Right hindlimb (tissue), 1 donor: ENCODE results near the gene PHF12.
"Not testable (repeated sequence)": the region's sequence is repeated elsewhere in the genome, so short reads cannot be mapped to it uniquely, and the experiment has no call there.

Experiments
- DNase-seq: peaks from one replicate; pipeline ENCODE4 v3.0.0-alpha.2; 2018

Gene PHF12

DNA sequence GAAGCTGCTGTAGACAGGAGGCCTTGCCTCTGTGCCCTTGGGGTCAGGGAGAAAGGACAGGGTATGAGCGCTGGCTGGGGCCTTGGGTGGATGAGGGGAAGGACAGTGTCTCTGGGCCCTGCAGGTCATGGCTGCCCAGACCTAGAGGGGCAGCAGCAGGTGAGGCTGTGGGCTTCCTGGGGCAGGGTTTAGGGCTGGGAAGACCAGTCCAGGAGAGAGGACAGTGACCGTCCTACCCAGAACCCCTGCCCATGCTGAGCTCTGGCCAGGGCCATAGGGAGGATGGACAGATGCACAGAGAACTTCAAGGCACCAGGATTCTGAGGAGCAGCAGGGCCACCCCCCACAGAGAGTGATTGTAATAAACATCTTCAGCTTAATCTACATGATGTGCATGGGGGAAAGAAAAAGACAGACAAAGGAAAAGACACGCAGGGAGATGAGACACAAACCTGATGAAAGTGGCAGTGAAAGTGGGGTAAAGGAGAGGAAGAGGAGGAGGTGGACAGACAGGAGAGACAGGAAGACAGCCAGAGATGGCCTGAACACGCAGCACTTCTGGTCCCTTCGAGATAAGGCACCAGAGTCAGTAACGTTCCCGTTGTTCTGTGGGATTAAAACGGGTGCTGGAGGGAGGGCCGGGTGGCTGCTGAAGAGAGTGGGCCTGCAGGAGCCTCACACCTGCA, 71.3 kb downstream of the PHF12 start:
- no peak for DNase-seq

DNA sequence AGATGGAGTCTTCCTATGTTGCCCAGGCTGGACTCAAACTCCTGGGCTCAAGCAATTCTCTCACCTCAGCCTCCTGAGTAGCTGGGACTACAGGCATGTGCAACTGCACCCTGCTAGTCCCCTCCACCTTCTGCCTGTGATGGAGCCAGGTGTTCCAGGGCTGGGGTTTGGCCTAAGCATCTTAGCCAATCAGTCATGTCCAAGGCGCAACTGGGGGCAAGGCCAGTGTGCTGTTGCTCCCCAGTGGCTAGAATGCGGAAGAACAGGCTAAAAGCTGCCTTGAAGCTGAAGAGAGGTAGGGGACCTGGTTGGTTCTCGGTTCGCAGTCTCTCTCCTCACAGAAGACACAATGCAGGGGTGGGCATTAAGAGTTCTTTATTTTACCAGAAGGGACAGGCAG, 72.3 kb downstream of the PHF12 start:
- no peak for DNase-seq

DNA sequence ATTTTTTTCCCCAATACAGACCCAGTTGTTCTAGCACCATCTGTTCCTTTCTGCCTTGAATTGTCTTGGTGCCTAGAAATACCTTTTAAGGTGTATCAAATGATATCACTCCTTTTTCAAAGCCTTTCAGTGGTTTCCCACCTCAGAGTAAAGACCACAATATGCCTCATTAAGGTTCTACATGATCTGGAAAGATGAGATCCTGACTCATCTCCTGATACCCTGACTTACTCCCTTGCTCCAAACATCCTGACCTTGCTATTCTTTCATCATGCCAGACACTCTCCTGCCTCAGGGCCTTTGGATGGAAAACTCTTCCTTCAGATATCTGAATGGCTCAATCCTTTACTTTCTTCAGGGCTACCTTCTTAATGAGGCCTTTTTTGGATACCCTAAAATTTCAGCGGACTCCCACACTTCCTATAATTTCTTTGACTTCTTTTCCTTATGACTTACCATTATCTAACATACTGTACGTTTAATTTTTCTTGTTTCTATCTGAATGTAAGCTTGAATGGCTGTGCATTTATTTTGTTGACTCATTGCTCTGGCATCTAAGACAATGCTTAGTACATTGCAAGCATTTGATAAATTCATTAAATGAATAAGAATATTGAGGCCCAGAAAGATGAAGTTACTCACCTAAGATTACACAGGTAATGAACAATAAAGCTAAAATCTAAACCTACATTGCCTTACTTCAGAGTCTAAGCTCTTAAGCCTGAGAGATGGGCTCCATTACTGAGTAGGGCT, 73.0 kb downstream of the PHF12 start:
- DNase-seq, result no peak

DNA sequence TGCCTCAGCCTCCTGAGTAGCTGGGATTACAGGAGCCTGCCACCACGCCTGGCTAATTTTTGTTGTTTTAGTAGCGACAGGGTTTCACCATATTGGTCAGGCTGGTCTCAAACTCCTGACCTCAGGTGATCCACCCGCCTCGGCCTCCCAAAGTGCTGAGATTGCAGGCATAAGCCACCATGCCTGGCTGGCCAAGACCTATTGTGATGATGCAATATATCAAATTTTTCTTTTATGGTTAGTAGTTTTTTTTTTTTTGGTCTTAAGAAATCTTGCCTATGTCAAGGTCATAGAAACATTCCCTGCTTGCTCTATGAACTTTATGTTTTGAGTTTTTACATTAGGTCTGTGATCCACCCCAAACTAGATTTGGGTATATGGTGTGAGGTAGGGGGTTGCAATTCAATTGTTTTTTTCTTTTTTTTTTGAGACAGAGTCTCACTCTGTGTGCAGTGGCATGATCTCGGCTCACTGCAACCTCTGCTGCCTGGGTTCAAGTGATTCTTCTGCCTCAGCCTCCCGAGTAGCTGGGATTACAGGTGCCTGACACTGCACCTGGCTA, 74.1 kb downstream of the PHF12 start:
- not testable (repeated sequence) for DNase-seq

DNA sequence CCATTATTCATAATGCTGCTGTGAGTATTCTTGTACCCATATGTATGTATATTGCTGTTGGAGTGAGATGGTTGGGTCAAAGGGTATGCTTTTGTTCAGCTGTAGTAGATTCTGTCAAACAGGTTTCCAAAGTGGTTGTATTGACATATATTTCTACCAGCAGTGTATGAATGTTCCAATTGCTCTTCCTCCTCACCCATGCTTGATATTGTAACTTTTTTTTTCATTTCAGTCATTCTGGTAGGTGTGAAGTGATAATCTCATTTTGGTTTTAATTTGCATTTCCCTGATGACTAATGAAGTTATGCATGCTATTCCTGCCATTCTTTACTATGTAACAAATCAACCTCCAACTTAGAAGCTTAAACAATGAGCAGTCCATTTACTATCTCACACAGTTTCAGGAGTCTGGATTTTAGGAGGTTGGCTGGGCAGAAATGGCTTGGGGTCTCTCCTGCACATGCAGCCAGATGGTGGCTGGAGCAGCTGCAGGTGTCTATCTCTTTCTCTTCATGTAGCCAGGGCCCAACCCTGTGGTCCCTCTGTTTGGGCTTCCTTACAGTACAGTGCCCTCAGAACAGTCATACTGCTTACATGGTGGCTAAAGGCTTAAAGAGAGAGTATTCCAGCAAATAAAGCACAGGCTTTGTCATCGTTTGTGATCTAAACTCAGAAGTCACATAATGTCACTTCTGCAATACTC, 75.3 kb downstream of the PHF12 start:
- DNase-seq, result no peak

DNA sequence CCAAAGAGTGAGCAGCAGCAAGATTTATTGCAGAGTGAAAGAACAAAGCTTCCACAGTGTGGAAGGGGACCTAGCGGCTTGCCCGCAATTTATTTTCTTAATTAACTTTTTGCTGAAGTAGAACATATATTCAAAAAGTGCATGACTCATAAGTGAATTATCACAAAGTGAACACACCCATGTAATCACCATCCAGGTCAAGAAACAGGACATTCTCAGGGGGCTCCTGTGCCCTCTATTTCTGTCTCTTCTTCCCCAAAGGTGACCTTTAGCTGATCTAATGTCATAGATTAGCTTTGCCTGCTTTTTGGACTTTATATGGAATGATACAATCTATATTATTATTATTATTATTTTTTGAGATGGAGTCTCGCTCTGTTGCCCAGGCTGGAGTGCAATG, 76.6 kb downstream of the PHF12 start:
- no peak for DNase-seq

DNA sequence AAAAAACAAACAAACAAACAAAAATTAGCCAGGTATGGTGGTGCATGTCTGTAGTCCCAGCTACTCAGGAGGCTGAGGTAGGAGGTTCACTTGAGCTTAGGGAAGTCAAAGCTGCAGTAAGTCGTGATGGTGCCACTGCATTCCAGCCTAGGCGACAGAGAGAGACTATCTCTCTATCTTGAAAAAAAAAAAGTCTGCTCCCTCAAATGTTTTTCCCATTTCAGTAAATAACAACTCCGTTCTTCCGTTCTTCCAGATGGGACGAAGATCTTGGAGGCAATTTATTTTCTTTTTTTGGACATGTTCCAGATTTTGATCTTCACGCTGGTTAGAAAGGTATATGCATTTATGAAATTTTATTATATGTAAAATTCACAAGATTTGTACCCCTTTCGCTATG, 77.5 kb downstream of the PHF12 start:
- no peak for DNase-seq

DNA sequence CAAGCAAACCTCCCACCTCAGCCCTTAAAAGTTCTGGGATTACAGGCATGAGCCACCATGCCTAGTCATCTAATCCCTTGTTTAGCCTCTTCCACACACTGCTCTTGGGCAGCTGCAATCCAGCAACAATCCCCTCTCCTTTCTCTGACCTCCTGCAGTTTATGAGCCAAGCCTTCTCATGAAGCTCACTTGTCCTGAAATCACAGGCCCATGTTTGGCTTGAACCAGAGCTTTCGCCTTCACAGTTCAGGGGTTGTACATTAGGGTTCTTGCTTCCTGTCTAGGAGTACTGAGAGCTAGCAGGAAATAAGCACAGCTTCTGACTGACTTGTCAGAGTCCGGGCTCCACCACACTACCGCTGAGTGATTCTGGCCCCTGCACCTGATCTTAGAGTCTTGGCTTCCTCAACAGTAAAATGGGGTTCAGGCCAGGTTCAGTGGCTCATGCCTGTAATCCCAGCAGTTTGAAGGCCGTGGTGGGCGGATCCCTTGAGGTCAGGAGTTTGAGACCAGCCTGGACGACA, 80.2 kb downstream of the PHF12 start:
- DNase-seq, result no peak

DNA sequence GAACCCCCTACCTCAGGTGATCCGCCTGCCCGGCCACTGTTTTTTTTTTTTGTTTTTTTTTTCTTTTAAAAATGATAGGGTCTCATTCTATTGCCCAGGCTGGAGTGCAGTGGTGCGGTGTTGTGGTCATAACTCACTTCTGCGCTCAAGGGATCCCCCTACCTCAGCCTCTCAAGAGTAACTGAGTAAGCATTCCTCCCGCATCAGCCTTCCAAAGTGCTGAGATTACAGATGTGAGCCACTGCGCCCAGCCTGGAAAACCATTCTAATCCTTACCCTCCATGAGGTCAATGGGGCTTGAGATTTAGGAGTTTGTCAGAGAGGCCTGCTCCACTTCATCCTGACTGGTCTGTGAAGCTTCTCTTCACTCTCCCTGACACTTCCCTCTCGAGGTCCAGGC, 84.0 kb downstream of the PHF12 start:
- no peak for DNase-seq

DNA sequence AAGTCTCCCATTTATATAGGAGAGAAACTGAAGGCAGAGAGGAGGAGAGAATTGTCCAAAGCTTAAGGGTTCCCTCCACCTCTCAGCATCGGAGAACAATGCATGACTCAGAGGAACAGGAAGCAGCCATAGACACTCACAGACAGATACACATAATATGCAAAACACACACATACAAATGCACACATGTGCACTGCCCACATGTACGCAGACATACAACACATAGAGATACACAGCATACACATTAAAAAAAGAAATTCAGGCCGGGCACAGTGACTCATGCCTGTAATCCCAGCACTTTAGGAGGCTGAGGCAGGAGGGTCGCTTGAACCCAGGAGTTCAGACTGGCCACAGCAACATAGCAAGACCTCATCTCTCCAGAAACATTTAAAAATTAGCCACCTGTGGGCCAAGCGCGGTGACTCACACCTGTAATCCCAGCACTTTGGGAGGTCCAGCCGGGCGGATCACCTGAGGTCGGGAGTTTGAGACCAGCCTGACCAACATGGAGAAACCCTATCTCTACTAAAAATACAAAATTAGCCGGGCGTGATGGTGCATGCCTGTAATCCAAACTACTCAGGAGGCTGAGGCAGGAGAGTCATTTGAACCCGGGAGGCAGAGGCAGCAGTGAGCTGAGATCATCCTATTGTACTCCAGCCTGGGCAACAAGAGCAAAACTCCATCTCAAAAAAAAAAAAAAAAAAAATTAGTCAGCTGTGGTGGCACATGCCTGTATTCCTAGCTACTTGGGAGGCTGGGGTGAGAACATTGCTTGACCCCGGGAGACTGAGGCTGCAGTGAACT, 85.2 kb downstream of the PHF12 start:
- no peak for DNase-seq

DNA sequence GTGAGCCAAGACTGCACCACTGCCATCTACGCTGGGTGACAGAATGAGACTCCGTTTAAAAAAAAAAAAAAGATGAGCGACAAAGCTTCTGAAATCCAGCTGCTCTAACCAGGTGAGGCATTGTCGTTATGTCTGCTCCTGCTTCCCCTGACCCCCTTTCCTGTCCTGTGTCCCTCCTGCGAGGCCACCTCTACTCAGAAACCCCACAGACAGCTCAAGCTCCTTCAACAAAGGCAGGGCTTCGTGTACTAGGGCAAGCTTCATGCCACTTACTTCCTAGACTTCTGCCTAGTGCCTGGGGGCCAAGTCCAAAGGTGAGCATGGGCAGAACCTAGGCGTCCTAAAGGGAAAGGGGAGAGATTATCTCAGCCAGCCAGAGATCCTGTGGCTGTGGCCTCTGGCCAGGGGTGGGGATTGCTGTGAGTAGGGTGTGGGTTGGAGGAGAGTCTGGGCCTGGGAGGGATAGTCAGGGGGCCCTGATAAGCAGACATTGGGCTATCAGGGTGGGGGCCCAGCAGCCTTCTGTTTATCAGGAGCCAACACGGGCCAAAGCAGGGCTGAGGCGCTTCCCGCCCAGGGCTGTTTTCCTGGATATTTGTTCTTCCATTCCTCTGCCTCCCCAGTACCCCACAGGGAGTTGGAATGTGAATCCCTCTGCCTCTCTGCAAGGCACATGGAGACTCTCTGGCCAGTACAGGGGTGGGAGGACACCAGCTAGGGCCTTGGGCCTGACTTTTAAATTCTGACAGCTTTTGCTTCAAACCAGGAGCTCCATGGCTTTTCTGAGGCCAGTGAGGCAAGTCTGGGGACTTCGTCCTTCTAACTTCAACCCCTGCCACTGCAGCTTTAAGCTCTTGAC, 86.1 kb downstream of the PHF12 start:
- DNase-seq, result no peak

DNA sequence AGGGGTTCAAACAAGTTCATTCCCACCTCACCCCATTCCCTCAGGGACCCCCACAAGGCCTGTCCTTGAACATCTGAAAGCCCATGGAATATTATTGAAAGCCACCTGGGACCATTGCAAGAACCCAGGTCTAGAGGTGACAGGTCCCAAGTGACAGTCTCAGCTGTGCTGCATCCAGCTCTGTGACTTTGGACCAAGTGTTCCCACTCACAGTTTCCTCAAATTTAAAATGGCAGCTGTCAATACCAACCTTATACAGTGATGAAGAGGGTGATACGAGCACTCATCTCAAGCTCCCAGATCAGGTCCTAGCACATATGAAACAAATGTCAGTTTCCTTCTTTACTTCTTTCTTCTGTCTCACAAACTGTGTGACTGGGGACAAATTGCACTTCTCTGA, 87.4 kb downstream of the PHF12 start:
- DNase-seq, result no peak

DNA sequence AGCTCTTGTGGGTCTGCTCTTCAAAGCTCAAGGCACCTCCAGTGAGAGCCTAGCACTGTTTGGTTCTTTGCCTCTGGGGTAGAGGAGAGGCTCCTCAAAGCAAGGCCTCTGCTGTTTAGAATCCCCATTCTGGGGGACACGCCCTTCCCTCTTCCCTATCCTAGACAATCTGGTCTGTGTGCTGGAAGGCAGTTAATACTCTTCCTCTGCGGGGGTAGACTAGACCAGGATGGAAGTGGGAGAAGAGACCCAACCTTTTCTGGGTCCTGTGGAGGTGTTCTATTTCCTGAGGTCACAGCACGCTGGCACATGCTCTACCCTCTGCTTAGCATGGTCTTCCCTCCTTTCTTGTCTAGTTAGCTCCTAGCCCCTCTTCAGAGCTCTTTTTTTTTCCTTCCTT, 88.8 kb downstream of the PHF12 start:
- no peak for DNase-seq

DNA sequence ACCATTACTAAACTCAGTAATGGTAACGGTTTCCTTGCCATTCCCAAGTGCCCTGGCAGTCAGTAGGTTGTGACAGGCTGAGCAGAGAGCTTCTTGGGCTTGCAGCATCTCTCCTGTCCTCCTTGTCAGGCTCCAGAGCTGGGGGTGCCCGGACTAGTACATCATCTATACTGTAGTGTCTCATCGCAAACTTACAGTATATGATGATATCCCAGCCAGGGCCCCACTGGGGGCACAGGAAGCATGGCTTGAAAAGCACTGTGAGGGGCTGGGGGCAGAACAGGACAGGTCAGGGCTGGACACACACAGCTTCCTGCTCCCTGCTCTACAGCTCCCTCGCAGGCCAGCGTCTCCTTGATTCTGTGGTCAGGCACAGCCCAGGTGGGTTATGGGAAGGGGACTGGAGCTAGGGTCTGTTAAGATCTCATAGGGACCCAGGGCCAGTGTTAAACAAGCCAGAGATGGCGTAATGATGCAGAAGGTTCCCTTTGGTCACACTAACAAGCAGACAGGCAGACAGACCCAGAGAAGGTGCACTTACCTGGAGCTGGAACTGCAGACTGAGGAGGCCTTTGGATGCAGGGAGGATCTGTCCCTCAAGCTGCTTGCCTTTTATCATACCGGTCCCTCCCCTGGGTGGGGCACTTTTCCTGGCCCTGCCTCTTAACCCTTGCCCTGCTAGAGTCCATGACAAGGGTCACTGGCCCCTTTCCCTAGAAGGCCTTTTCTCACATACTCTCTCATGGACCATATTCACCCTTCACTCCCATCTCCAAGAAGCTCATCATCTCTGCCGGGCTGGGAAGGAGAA, 89.7 kb downstream of the PHF12 start:
- no peak for DNase-seq

DNA sequence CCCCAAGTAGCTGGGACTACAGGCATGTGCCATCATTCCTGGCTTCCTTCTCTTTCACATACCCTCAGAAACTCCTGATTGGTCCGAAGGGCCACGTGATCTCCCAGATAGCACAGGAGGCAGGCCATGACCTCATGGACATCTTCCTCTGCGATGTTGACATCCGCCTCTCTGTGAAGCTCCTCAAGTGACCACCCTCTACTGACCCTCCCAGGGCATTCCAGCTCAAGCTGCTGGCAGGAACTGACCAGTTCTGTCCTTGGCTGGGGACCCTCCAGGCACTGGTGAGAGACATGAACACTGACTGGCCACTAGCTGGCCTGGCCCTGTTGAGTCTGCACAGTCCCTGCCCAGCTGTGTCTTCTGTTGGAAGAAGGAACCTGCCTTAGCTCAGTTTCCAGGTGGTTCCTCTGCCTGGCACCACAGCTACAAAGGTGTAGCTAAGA, 90.9 kb downstream of the PHF12 start:
- no peak for DNase-seq

DNA sequence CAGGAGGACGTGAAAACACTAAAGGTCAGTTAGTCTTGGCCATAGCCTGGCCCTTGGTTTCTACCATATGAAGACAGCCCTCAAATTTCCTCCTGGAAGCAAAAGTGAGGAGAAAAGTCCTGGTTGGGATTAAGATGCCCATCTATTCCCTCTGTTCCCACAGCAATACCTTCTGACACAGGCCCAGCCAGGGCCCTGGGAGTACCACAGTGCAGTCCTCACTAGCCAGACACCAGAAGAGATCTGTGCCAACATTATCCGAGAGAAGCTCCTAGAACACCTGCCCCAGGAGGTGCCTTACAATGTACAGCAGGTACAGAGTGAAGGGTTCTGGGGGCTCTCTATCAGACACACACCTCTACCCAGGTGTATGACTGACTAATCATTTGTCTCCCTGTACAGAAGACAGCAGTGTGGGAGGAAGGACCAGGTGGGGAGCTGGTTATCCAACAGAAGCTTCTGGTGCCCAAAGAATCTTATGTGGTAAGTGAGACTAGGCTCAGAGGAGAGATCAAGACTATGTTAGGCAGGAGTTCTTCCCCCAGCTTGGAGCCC, 92.4 kb downstream of the PHF12 start:
- DNase-seq, result no peak

DNA sequence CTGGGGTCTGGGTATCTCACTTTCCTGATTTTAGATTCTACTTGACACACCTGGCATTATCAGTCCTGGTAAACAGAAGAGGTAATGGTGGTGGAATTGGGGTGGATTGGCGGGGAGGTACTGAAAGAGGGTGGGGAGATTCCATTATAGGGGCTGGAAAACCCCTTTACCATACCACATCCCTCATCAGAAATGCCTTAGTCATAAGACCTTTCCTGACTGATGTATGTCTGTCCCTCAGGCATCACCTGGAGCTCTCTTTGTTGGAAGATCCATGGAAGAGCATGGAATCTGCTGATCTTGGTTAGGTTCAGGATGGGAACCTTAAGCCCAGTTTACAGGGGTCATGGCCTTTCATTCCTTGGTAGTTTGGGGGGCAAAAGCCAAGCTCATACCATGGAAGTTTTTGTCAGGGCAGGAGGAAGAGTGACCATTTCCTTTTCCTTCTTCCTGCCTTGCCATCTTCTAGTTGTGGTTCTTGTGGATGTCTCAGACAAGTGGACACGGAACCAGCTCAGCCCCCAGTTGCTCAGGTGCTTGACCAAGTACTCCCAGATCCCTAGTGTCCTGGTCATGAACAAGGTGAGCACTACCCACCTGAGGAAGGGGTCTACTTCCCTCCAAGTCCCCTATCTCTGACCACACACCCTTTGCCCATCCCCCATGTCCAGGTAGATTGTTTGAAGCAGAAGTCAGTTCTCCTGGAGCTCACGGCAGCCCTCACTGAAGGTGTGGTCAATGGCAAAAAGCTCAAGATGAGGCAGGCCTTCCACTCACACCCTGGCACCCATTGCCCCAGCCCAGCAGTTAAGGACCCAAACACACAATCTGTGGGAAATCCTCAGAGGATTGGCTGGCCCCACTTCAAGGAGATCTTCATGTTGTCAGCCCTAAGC, 93.2 kb downstream of the PHF12 start:
- DNase-seq, result no peak

DNA sequence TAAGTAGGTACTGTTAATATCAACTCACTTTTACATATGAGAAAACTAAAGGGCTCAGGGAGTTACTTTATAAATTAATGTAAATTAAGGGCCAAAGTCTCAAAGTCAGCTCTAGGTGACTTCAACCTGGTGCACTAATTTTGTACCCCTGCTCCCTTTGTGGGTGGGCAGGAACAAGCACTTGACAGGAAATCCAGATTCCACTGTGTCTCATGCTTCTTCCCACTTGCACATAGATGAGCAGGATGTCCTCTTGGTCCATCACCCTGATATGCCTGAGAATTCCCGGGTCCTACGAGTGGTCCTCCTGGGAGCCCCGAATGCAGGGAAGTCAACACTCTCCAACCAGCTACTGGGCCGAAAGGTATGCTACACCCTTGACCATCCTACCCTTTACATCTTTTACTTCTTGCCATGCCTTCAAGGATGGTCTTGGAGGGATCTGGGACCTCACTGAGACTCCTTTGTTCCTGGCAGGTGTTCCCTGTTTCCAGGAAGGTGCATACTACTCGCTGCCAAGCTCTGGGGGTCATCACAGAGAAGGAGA, 95.2 kb downstream of the PHF12 start:
- no peak for DNase-seq

DNA sequence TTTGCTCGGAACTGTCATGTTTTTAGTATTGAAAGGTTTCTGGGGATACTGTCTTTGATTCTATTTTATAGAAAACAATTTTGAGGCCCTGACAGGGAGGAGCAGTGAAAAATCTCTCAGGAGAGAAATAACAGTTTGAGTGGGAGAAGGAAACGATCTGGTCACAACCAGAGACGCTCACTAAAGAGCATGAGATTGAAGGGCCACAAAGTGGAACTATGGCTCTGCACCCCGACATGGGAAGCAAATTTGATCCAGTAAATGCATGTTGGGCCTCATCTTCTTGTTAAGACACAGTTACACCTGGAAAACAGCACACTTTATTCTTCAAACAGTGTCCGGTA, 96.0 kb downstream of the PHF12 start:
- no peak for DNase-seq
